Neural cell (in vitro differentiated cells): ENCODE results near the gene OXNAD1. TPM values are rescaled to one million over a fixed set of nuclear protein-coding genes. Genes with fewer than 3 reads are reported as not detected.

Experiments
- H2AFZ ChIP-seq: fragments of 200-600, 300-800 bp; sonication (generic), shearing (Covaris generic); 2 replicates; pipeline ENCODE4 v1.6.0; 2014; ENCODE audit warnings: low read depth, mild to moderate bottlenecking, antibody characterized with exemption, low read length, moderate library complexity
- H3F3A ChIP-seq: fragments of 200-600 bp; shearing (Covaris generic); 2 replicates; pipeline ENCODE4 v1.6.1; 2016; ENCODE audit warnings: mild to moderate bottlenecking, moderate library complexity, mixed read lengths, antibody characterized with exemption, low read length; ENCODE audit not compliant: insufficient read depth, poor library complexity, severe bottlenecking
- H3K27ac ChIP-seq: fragments of 200-600, 300-800 bp; sonication (generic), shearing (Covaris generic); 2 replicates; pipeline ENCODE4 v1.5.1; 2014; ENCODE audit warnings: mild to moderate bottlenecking, low read length, moderate library complexity
- H3K27me3 ChIP-seq: fragments of 300-800, 200-600 bp; sonication (generic), shearing (Covaris generic); 2 replicates; pipeline ENCODE4 v1.6.0; 2014; ENCODE audit warnings: mild to moderate bottlenecking, low read depth, low read length, moderate library complexity; ENCODE audit not compliant: insufficient read depth
- H3K36me3 ChIP-seq: fragments of 300-800, 200-600 bp; sonication (generic), shearing (Covaris generic); 2 replicates; pipeline ENCODE4 v1.5.1; 2014; ENCODE audit warnings: mild to moderate bottlenecking, antibody characterized with exemption, low read length, moderate library complexity; ENCODE audit not compliant: insufficient read depth
- H3K4me2 ChIP-seq: fragments of 300-800, 200-600 bp; sonication (generic), shearing (Covaris generic); 2 replicates; pipeline ENCODE4 v1.6.0; 2014; ENCODE audit warnings: mild to moderate bottlenecking, low read length
- H3K4me3 ChIP-seq: fragments of 300-800, 200-600 bp; sonication (generic), shearing (Covaris generic); 2 replicates; pipeline ENCODE4 v1.5.1; 2014; ENCODE audit warnings: mild to moderate bottlenecking, low read length, moderate library complexity
- H3K79me2 ChIP-seq: fragments of 200-600 bp; shearing (Covaris generic); replicated peaks from 2 replicates; pipeline ENCODE4 v1.6.0; 2014; ENCODE audit warnings: mild to moderate bottlenecking, low read length, moderate library complexity; ENCODE audit not compliant: insufficient read depth
- H3K9ac ChIP-seq: fragments of 300-800, 200-600 bp; sonication (generic), shearing (Covaris generic); 2 replicates; pipeline ENCODE4 v1.6.1; 2016; ENCODE audit warnings: mild to moderate bottlenecking, low read length, mixed read lengths
- H3K9me2 ChIP-seq: fragments of 200-600 bp; shearing (Covaris generic); 2 replicates; pipeline ENCODE4 v1.6.1; 2016; ENCODE audit warnings: mild to moderate bottlenecking, low read length, mixed read lengths; ENCODE audit not compliant: insufficient read depth
- H3K9me3 ChIP-seq: fragments of 200-600, 300-800 bp; sonication (generic), shearing (Covaris generic); 2 replicates; pipeline ENCODE4 v1.6.1; 2016; ENCODE audit warnings: mild to moderate bottlenecking, mixed run types, low read length, moderate library complexity, mixed read lengths
- H4K20me1 ChIP-seq: fragments of 200-600 bp; shearing (Covaris generic); 2 replicates; pipeline ENCODE4 v1.6.1; 2016; ENCODE audit warnings: mild to moderate bottlenecking, mixed run types; ENCODE audit not compliant: insufficient read depth
- EP300 ChIP-seq: fragments of 450-650 bp; conservative IDR thresholded peaks from 2 replicates; pipeline ENCODE4 v1.6.1; 2014; ENCODE audit warnings: antibody characterized with exemption, mild to moderate bottlenecking, moderate library complexity; ENCODE audit not compliant: poor library complexity, severe bottlenecking
- EZH2 ChIP-seq: fragments of 200-600, 300-800 bp; shearing (Covaris generic), sonication (generic); IDR thresholded peaks from 2 replicates; pipeline ENCODE4 v1.6.1; 2014; ENCODE audit warnings: antibody characterized with exemption, low read length, borderline replicate concordance, mild to moderate bottlenecking; ENCODE audit not compliant: insufficient read depth, poor library complexity, severe bottlenecking
- MXI1 ChIP-seq: fragments of 450-650 bp; conservative IDR thresholded peaks from 2 replicates; pipeline ENCODE4 v1.6.1; 2014; ENCODE audit warnings: antibody characterized with exemption, mild to moderate bottlenecking; ENCODE audit not compliant: poor library complexity, severe bottlenecking
- POLR2AphosphoS5 ChIP-seq: IDR thresholded peaks from 2 replicates; pipeline ENCODE4 v1.6.1; 2012
- RAD21 ChIP-seq: fragments of 450-650 bp; conservative IDR thresholded peaks from 2 replicates; pipeline ENCODE4 v1.6.1; 2014; ENCODE audit warnings: antibody characterized with exemption, mild to moderate bottlenecking, moderate library complexity
- SMC3 ChIP-seq: fragments of 450-650 bp; conservative IDR thresholded peaks from 2 replicates; pipeline ENCODE4 v1.6.1; 2014; ENCODE audit warnings: antibody characterized with exemption, mild to moderate bottlenecking, moderate library complexity; ENCODE audit not compliant: poor library complexity
- TAF1 ChIP-seq: IDR thresholded peaks from 2 replicates; pipeline ENCODE4 v1.6.1; 2012; ENCODE audit warnings: low read depth
- polyA plus RNA-seq: library from polyadenylated mRNA; depleted of rRNA; stranded (reverse); fragments of >200 nt; gene quantifications from 2 replicates; pipeline ENCODE4 v1.2.3, GENCODE V29; 2014
- TF ChIP-seq, protein P1 (sequence below): fragments of 450-650 bp; IDR thresholded peaks from 2 replicates; pipeline ENCODE4 v1.5.1; 2014; ENCODE audit warnings: antibody characterized with exemption, mild to moderate bottlenecking, moderate library complexity; ENCODE audit not compliant: poor library complexity, severe bottlenecking
- TF ChIP-seq, protein P2 (sequence below): IDR thresholded peaks from 2 replicates; pipeline ENCODE4 v1.6.1; 2012; ENCODE audit warnings: borderline replicate concordance

The OXNAD1 gene
- polyA plus RNA-seq, 1 donor from 2014 or later, result 16.4 TPM

DNA sequence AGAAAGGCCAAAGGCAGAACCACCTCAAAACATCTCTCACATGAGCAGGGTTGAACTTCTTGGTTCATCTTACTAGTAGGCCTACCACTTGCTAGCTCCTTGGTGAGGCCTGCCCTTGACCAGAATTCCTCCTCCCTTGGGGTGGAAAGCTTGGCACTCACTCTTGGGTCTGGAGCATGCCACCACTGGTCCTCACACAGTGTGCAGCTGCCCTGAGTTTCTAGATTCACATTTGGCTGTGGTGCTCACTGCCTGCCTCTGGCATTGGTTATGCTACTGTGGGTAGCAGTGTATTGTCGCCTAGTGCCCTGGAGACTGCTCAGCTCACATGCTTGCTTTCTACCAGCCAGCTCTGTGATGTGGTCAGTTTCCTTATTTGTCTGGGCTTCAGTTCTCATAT, 23.7 kb downstream of the OXNAD1 start:
- H3K36me3 ChIP-seq, result no peaks in the 10 kb centered on the region
- no peaks in the 10 kb centered on the region for H3F3A ChIP-seq
- H3K79me2 ChIP-seq, result no peaks in the 10 kb centered on the region
- no peak overlapping the region for H2AFZ ChIP-seq
- no peaks in the 10 kb centered on the region for H4K20me1 ChIP-seq
- no peak overlapping the region for H3K4me3 ChIP-seq
- no peak overlapping the region for H3K9ac ChIP-seq
- no peaks in the 10 kb centered on the region for H3K9me3 ChIP-seq
- no peak for TF ChIP-seq EP300
- no peak for TF ChIP-seq EZH2
- TF ChIP-seq RAD21, result no peak
- TF ChIP-seq POLR2AphosphoS5, result no peak
- TF ChIP-seq SMC3, result no peak
- TF ChIP-seq, protein P1, sequence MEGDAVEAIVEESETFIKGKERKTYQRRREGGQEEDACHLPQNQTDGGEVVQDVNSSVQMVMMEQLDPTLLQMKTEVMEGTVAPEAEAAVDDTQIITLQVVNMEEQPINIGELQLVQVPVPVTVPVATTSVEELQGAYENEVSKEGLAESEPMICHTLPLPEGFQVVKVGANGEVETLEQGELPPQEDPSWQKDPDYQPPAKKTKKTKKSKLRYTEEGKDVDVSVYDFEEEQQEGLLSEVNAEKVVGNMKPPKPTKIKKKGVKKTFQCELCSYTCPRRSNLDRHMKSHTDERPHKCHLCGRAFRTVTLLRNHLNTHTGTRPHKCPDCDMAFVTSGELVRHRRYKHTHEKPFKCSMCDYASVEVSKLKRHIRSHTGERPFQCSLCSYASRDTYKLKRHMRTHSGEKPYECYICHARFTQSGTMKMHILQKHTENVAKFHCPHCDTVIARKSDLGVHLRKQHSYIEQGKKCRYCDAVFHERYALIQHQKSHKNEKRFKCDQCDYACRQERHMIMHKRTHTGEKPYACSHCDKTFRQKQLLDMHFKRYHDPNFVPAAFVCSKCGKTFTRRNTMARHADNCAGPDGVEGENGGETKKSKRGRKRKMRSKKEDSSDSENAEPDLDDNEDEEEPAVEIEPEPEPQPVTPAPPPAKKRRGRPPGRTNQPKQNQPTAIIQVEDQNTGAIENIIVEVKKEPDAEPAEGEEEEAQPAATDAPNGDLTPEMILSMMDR, result no peak
- no peak for TF ChIP-seq MXI1
- TF ChIP-seq, protein P2, sequence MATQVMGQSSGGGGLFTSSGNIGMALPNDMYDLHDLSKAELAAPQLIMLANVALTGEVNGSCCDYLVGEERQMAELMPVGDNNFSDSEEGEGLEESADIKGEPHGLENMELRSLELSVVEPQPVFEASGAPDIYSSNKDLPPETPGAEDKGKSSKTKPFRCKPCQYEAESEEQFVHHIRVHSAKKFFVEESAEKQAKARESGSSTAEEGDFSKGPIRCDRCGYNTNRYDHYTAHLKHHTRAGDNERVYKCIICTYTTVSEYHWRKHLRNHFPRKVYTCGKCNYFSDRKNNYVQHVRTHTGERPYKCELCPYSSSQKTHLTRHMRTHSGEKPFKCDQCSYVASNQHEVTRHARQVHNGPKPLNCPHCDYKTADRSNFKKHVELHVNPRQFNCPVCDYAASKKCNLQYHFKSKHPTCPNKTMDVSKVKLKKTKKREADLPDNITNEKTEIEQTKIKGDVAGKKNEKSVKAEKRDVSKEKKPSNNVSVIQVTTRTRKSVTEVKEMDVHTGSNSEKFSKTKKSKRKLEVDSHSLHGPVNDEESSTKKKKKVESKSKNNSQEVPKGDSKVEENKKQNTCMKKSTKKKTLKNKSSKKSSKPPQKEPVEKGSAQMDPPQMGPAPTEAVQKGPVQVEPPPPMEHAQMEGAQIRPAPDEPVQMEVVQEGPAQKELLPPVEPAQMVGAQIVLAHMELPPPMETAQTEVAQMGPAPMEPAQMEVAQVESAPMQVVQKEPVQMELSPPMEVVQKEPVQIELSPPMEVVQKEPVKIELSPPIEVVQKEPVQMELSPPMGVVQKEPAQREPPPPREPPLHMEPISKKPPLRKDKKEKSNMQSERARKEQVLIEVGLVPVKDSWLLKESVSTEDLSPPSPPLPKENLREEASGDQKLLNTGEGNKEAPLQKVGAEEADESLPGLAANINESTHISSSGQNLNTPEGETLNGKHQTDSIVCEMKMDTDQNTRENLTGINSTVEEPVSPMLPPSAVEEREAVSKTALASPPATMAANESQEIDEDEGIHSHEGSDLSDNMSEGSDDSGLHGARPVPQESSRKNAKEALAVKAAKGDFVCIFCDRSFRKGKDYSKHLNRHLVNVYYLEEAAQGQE, result no peak
- no peak for TF ChIP-seq TAF1
- no peak overlapping the region for H3K4me2 ChIP-seq
- H3K27me3 ChIP-seq, result no peaks in the 10 kb centered on the region
- H3K27ac ChIP-seq, result no peak overlapping the region
- no peaks in the 10 kb centered on the region for H3K9me2 ChIP-seq

DNA sequence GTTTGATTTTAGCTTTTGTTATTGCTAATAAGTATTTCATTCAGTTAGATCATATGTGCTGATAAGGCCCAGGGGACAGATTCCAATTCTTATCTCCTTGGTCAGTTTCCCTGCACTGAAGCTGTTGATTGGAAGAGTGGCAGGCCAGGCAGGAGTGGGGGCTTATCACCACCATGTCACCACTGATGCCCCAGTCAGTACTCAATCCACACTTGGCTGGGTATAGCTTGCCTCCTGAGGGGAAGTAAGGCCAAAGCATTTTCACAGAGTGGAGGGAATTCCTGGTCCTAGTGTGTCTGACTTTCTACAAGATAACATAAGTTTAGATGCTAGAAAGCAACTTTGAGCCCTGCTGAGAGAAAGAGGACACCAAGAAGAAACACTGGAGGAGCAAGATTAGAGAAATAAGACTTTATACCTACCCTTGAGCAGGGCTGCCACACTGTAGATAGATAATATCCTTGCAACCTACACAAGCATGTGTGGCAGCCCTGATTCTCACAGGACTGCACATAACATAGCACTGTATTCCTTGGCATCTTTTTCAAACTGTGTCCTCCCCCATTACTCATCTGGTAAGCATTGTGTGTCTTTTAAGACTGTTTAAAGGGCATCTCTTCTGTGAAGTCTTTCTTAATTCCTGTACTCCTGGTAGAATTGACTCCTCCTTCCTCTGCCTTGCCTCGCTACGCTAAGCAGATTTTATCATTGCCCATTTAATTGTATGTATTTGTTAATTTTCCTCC, 24.3 kb downstream of the OXNAD1 start:
- Histone ChIP-seq H2AFZ (no peak overlapping the region), H3K36me3 (no peaks in the 10 kb centered on the region), H3K27me3 (no peaks in the 10 kb centered on the region), H3K9me2 (no peaks in the 10 kb centered on the region), H3K79me2 (no peaks in the 10 kb centered on the region), H3K4me3 (no peak overlapping the region), H3K4me2 (no peak overlapping the region), H4K20me1 (no peaks in the 10 kb centered on the region), H3K9me3 (no peaks in the 10 kb centered on the region), H3F3A (no peaks in the 10 kb centered on the region), H3K9ac (no peak overlapping the region), H3K27ac (no peak overlapping the region)
- TF ChIP-seq POLR2AphosphoS5 (no peak), TAF1 (no peak), EP300 (no peak), SMC3 (no peak), MXI1 (no peak), EZH2 (no peak), RAD21 (no peak)
- TF ChIP-seq, protein P2, result no peak
- TF ChIP-seq, protein P1, result no peak
